22Rv1 (cell line): ENCODE data around the gene PDCD11.

Experiments
- CTCF ChIP-seq: fragments of 450-650 bp; IDR thresholded peaks from 2 replicates; pipeline ENCODE4 v1.5.1; 2017; ENCODE audit warnings: mild to moderate bottlenecking
- ZFX ChIP-seq: fragments of 450-650 bp; IDR thresholded peaks from 2 replicates; pipeline ENCODE4 v1.6.1; 2017; ENCODE audit warnings: antibody characterized with exemption, borderline replicate concordance

GRCh38 chr10:103373544-103373943 is 22.9 kb upstream of the PDCD11 start:
- TF ChIP-seq CTCF (no peak), ZFX (no peak)
